Ureter (tissue), 1 donor: Measurements from ENCODE around the gene ENPP3. TPM values are rescaled to one million over a fixed set of nuclear protein-coding genes. Genes with fewer than 3 reads are reported as not detected.

Experiments
- DNase-seq: peaks from one replicate; pipeline ENCODE4 v3.0.0-alpha.2; 2020; ENCODE audit warnings: low spot score
- total RNA-seq: library from RNA; stranded (reverse); gene quantifications from one replicate; pipeline ENCODE4 v1.2.4, GENCODE V29; 2023
- donor health status: DM: yes; HTN: yes; CAD: no.

Gene ENPP3
- total RNA-seq = 1.1 TPM

DNA sequence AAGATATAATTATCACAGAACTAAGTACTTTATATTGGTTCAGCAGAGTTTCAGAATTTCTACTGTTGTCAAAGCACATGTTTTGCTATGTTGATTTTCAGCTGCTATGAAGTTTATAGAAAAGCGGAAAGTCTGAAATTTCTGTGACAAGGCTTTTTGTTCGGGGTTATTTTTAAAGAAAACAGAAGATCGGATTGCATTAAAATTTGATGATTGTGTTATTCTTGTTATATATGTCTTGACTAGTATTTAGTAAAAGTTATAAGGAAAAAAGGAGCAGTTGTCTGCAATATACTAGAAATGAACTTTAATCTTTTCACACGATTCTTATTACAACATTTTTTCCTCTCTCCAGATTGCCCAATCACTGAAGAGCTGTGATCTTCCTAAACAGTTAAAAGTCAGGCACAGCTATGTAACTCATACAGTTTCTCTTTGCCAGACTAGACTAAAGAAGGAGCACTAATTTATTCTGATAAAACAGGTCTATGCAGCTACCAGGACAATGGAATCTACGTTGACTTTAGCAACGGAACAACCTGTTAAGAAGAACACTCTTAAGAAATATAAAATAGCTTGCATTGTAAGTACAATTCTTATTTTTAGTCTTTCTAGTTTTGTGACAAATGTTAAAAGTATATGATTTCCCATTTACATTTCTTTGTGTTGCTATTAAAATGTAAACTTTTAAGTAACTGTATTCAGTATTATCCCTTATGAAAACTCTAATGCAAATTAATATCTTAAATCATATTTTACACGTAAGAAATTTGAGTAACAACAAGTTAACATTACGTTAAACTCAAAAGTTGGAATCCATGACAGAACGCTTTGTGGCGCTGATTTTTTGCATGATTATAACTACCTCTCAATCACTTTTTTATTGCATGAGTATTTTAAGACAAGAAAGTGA is at the start of gene ENPP3:
TSS of gene ENPP3 (plus strand) at position 423 of the 913 bp plus-strand sequence. CDS start at position 506, 83 bp downstream.
- DNase-seq = no peak

- DNase-seq = no peak
These were observed 49.2 kb upstream of the ENPP3 start for GRCh38 chr6:131587909-131588308.

DNA sequence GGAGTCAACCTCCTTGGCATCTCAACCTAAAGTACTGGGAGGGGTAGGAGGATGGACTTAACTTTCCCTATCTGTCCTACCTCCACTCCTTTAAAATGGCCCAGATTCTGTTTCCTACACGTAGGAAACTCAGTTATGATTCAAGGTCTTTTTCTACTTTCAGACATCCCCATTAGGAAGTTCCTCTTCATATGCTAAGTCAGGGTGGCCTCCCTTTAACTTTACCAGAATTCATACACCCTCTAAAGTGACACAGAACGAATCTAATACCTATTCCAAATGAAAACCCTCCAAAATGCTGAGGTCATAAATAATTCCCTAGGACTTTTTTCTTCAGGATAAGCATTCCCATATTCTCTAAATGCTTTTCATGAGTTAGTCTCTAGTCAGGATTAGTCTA is 48.5 kb upstream of the ENPP3 start:
- DNase-seq = no peak

GRCh38 chr6:131592935-131593334 is 44.2 kb upstream of the ENPP3 start:
- no peak for DNase-seq

GRCh38 chr6:131594074-131594473 is 43.0 kb upstream of the ENPP3 start:
- DNase-seq = no peak

GRCh38 chr6:131597446-131597845 is 39.7 kb upstream of the ENPP3 start:
- DNase-seq = no peak

- DNase-seq = no peak
These were observed 36.4 kb upstream of the ENPP3 start for GRCh38 chr6:131600716-131601115.

- DNase-seq = no peak
These were observed 34.3 kb upstream of the ENPP3 start for GRCh38 chr6:131602781-131603312.

GRCh38 chr6:131613296-131613925 is 23.7 kb upstream of the ENPP3 start:
- no peak for DNase-seq

DNA sequence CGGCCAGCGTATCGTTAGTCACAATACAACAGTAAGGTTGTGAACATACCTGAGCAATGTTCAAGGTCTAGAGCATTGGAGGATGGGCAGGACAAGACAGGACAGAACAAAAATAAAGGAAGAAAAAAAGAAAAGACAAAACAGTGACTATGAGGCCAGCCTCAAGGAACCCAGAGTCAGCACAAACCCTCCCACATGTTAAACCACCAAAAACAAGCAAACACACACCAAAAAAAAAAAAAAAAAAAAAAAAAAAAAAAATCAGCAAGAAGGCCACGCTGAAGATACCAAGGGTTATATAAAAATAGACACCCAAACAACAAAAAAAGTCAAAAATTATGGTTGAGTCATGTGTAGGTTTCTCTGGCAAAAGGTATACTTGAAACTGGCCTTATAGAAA is 21.8 kb upstream of the ENPP3 start:
- no peak for DNase-seq

- peak; percentile 97 for DNase-seq
These were observed 9.1 kb upstream of the ENPP3 start, which contains the start of gene MED23 for GRCh38 chr6:131627724-131628682. MED23 (minus strand) TSS chr6:131628242; CDS start chr6:131628049, 193 bp downstream.

GRCh38 chr6:131628726-131629125 is 8.4 kb upstream of the ENPP3 start:
- no peak for DNase-seq

DNA sequence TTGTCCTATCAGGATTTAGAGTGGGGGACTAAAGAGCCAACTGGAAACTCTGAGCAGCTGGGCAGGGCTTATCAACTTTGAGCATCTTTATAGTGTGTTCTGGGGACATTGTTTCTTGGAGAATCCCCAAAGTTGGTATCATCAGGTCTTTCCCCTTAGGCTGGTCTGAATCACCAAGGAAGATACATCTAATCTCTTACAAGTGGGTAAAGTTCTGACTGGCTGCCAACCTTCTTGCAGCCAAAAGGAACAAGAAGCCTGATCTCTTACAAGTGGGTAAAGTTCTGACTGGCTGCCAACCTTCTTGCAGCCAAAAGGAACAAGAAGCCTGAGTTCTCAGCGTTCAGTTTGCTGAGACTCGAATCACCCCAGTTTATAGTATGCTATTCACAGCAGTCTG is 7.5 kb upstream of the ENPP3 start:
- DNase-seq = peak; percentile 55

DNA sequence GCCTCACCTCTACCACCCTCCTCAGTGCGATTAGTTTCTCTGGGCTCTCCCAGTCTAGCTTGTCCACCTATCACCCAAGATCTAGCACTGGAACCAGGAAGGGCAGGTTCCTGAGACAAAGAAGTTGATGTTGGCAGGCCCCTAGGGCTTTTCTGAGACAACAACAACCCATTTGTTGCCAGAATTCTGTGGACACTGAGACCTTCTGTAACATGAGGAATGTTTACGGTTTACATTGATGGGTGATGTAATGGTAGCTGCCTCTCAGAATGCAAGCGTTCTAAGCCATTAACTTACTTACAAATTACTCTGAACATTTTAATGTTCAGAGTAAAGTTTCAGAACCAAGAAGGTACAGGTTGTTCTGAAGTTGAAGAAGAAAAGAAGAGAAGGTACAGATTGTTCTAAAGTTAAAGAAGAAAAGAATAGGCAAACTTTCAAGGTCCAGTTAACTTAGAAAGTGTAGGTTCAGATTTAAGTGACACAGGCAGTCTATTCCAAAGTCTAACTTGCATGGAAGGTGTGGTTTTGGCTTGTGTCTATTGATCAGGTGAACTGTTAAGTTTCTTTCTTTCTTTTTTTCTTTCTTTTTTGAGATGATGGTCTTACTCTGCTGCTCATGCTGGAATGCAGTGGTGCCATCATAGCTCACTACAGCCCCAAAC is 5.3 kb upstream of the ENPP3 start:
- no peak for DNase-seq

DNA sequence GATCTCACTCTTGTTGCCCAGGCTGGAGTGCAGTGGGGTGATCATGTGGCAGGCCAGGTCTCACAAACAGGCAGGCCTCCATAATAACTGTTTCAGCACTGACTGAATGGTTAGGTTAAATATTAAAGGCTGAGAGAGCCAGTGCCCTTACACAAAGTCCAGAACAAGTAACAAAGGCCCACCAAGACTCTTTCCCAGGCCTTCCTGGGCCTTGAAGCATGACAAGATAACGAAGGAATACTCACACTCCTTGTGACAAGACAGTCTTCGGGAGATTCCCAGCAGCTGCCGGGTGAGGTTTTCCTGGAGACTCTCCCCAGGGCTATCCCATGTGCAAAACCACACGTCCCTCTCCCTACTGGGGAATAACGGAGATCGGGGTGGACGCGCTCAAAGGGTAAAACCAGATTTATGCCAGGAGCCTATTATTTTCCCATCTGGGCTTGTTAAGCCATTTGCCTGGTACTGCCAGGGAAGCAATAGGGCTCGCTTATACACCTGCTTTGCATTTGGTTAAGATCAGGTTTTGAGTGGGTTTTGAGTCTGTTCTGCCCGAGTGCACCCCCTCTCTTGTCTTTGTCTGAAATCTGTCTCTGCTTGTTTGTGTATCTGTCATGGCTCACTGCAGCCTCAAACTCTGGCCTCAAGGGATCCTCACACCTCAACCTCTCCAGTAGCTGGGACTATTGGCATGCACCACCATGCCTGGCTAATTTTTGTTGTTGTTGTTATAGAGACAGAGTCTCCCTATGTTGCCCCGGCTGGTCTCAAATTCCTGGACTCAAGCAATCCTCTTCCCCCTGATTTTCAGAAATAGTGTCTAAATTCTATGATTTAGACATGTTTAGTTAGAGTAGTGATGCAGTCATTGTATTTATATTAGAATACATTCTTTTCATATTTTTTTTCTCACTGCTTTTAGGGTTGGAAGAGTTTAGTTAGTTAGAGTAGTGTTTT is 1.4 kb upstream of the ENPP3 start:
- DNase-seq = no peak

- no peak for DNase-seq
These were observed 911 bp downstream of the ENPP3 start for GRCh38 chr6:131638013-131638412.

- DNase-seq = no peak
These were observed 3.0 kb downstream of the ENPP3 start for GRCh38 chr6:131640100-131640499.

DNA sequence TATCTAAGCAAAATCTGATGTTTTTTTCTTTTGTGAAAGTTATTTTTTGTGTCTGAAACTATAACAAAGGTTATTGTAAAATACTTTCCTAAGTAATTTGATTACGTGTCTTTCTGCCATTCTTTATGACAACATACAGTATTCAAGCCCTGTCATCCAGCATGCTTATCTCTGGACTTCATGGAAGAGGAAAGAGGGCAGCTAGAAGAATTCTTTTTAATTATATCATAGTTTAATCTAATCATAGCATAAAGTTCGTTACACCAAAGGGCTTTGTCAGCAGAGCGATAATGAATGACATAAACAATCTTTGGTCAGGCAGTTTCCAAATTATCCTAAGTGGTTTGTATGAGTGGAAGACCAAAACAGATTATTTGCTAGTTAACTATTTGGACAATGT is 3.5 kb downstream of the ENPP3 start:
- DNase-seq = no peak

DNA sequence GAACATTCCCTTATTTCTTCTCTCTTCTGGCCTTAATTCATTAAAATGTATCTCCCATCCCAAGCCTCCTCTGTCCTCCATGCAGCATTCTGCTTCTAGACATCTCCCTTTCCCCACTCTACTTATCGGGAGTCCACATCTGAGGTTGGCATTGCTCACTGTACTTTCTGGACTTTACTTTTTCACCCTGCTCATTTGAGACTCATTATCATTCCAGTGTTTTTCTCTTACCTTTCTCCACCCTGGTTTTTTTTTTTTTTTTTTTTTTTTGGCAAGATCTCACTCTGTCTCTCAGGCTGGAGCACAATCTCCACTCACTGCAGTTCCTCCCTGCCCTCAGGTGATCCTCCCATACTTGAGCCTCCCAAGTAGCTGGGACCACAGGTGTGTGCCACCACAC is 4.5 kb downstream of the ENPP3 start:
- no peak for DNase-seq

- DNase-seq = no peak
These were observed 5.5 kb downstream of the ENPP3 start for GRCh38 chr6:131642565-131642964.
